SKM-1 treated with dmso at 0.1 percent for 144 hours (cell line): ENCODE data around the gene CEP104.

Experiments used
- DNase-seq: peaks from one replicate; lab custom pipeline; 2025; ENCODE audit not compliant: unreplicated experiment; lab: John Stamatoyannopoulos, UW

CEP104 gene

GRCh38 chr1:3779912-3780416, 77.0 kb downstream of the CEP104 start:
- no peak for DNase-seq

- no peak for DNase-seq
Measured at GRCh38 chr1:3779265-3779911, 77.6 kb downstream of the CEP104 start.

DNA sequence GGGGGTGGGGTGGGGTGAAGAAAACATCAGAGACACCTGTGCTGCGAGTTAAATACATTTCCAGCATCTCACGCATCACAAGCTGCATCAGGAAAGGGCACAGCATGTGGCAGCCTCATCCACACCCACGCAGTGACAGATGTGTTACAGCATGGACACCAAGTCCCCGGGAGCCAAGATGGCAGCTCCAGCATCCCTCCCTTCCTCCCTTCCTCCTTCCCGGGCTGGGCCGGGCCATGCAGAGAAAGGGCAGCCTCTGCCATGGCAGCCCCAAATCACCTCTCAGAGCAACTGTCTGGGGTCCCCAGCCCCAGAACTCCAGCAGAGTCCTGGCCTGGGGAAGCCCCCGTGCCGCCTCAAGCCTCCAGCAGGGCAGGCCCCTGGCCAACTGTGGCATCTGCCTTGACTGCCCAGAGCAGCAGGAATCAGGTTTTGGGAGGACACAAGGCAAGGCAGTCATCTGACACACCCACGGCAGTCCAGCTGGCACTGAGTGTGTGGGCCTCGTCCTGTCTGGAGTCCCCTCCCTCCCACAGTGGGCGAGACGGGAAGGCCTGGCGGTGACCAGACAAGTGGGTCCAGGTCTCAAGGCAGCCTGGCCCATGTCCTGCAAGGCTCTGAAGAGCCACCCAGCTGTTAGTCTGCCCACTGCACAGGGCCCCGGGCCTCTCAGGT, 78.3 kb downstream of the CEP104 start:
- no peak for DNase-seq

- no peak for DNase-seq
Measured at GRCh38 chr1:3777647-3778589, 79.1 kb downstream of the CEP104 start.

DNA sequence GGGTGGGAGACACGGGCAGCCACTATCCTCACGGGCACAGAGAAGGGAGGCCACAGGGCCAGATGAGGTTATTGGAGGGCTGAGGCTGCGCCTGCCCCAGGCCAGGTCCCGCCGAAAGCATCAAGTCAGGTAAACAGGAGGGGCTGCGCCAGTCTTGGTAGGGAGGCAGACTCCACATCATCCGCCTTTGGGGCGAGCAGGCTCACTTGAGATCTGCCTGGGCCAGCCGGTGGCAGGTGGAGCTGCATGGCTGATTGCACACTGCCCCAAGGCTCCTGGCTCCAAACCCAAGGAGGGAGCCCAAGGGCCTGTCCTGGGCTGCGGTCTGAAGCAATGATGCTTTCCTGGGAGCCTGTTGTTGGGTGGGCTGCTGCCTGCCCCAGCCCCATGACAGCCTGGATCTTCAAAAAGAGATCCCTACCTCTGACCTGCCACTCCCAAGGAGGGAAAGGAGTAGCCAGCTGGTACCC, 79.9 kb downstream of the CEP104 start:
- DNase-seq, result no peak

DNA sequence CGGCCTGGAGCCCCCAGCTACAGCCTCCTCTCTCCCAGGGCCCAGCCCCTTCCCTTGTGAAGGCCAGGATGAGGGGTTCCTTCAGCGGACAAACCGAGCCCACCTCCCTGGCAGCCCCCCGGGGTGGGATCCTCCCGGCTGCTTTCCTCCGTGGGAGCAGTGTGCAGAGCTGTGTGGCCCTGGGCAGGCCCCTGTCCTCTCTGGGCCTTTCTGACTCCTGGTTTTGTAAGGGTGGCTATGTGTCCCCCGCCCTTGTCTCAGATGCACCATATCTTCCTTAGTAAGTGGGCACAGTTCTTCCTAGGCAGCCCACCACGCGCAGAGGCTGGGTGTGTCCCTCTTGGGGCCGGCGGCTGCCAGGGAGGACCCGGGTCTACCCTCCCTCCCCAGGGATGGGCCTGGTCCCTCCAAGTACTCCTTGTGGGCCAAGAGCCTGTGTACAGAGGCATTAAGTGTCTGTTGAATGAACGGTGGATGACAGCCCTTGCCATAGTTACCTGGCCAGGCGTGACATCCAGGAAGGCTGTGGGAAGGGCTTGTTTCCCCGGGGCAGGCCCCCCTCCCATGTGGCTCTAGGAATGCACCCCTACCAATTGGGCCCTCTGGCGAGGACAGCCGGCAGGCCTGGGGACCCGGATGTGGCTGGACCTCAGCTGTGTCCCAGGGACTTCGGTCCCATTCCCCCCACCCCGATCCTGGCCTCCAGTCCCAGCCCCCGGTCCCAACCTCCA, 80.6 kb downstream of the CEP104 start:
- DNase-seq, result no peak

- peak; percentile 35 for DNase-seq
Measured at GRCh38 chr1:3775490-3776230, 81.4 kb downstream of the CEP104 start.

DNA sequence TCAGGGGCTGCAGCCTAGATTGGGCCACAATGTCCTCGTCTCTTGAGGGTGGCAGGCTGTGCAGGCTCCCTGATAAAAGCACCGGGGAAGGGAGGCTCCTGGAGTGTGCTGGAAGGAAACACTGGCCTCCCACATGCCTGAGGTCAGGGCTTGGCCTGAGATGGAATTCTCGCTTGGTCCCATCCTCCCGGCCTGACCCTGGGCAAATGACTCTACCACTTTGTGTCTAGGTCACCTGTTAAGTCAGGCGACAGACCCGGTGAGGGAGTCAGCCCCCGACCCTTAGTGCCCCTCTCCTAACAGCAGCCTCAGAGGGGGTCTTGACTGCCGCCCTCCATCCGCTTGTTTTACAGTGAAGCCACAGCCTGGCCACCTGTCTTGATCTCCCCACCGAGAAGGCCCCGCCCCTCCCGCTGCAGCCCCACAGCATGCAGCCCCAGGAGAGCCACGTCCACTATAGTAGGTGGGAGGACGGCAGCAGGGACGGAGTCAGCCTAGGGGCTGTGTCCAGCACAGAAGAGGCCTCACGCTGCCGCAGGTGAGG, 82.0 kb downstream of the CEP104 start:
- DNase-seq, result no peak

GRCh38 chr1:3774276-3774945, 82.6 kb downstream of the CEP104 start:
- no peak for DNase-seq

GRCh38 chr1:3773572-3774275, 83.3 kb downstream of the CEP104 start:
- no peak for DNase-seq

GRCh38 chr1:3772715-3773571, 84.1 kb downstream of the CEP104 start, which contains the start of gene SMIM1:
Gene SMIM1, plus strand, starts transcription at chr1:3772749. Its CDS starts 2,625 bp downstream, at chr1:3775374.
- no peak for DNase-seq

- peak; percentile 60 for DNase-seq
Measured at GRCh38 chr1:3772027-3772714, 84.8 kb downstream of the CEP104 start.

- DNase-seq, result no peak
Measured at GRCh38 chr1:3771108-3772026, 85.6 kb downstream of the CEP104 start.

- DNase-seq, result no peak
Measured at GRCh38 chr1:3770047-3770765, 86.8 kb downstream of the CEP104 start.

- no peak for DNase-seq
Measured at GRCh38 chr1:3768811-3769390, 88.1 kb downstream of the CEP104 start.
